Umbilical cord (tissue), 2 donors: ENCODE measurements around the gene CLEC9A. TPM values are rescaled to one million over a fixed set of nuclear protein-coding genes. Genes with fewer than 3 reads are reported as not detected.
"Not testable (repeated sequence)": the region's sequence is repeated elsewhere in the genome, so short reads cannot be mapped to it uniquely, and the experiment has no call there.

Source experiments
- DNase-seq: peaks from one replicate; pipeline ENCODE4 v3.0.0-alpha.2; 2015; ENCODE audit warnings: low spot score
- total RNA-seq: library from RNA; depleted of rRNA; stranded (reverse); fragments of >200 nt; gene quantifications from one replicate; pipeline ENCODE4 v1.2.3, GENCODE V29; 2014; ENCODE audit warnings: low replicate concordance; ENCODE audit not compliant: insufficient read depth

Gene CLEC9A
- total RNA-seq: 36.4 TPM

GRCh38 chr12:10030446-10030845, at the start of gene CLEC9A:
CLEC9A (plus strand) TSS chr12:10030682; CDS start chr12:10052688, 22,006 bp downstream.
- DNase-seq: no peak

- no peak for DNase-seq
These were observed 38.6 kb upstream of the CLEC9A start for GRCh38 chr12:9991876-9992275.

GRCh38 chr12:9992296-9992695, 38.2 kb upstream of the CLEC9A start:
- no peak for DNase-seq

GRCh38 chr12:9999016-9999415, 31.5 kb upstream of the CLEC9A start, which contains the start of gene CLEC1B:
CLEC1B (minus strand) TSS chr12:9999121; CDS start chr12:9999100, 21 bp downstream.
- no peak for DNase-seq

- peak; percentile 85 for DNase-seq
These were observed 29.2 kb upstream of the CLEC9A start for GRCh38 chr12:10001171-10001776.

GRCh38 chr12:10012630-10013330, 17.7 kb upstream of the CLEC9A start:
- DNase-seq: no peak

GRCh38 chr12:10015450-10015849, 15.0 kb upstream of the CLEC9A start:
- no peak for DNase-seq

GRCh38 chr12:10016881-10017280, 13.6 kb upstream of the CLEC9A start:
- no peak for DNase-seq

GRCh38 chr12:10018386-10018785, 12.1 kb upstream of the CLEC9A start:
- DNase-seq: no peak

- no peak for DNase-seq
These were observed 9.1 kb upstream of the CLEC9A start for GRCh38 chr12:10021342-10021741.

- DNase-seq: no peak
These were observed 5.2 kb upstream of the CLEC9A start for GRCh38 chr12:10025236-10025635.

GRCh38 chr12:10026666-10027065, 3.8 kb upstream of the CLEC9A start:
- DNase-seq: not testable (repeated sequence)

- no peak for DNase-seq
These were observed 3.2 kb upstream of the CLEC9A start for GRCh38 chr12:10027311-10027710.

- no peak for DNase-seq
These were observed 2.8 kb upstream of the CLEC9A start for GRCh38 chr12:10027721-10028120.

GRCh38 chr12:10031321-10031720, 839 bp downstream of the CLEC9A start:
- DNase-seq: no peak

GRCh38 chr12:10031771-10032175, 1.3 kb downstream of the CLEC9A start:
- DNase-seq: peak; percentile 18

- DNase-seq: peak; percentile 27
These were observed 3.5 kb downstream of the CLEC9A start for GRCh38 chr12:10033783-10034545.

GRCh38 chr12:10042167-10042566, 11.7 kb downstream of the CLEC9A start:
- DNase-seq: no peak

GRCh38 chr12:10048526-10048925, 18.0 kb downstream of the CLEC9A start:
- DNase-seq: no peak

GRCh38 chr12:10052193-10052913, 21.9 kb downstream of the CLEC9A start:
- DNase-seq: no peak

- no peak for DNase-seq
These were observed 27.9 kb downstream of the CLEC9A start for GRCh38 chr12:10058387-10058786.

GRCh38 chr12:10065241-10065640, 34.8 kb downstream of the CLEC9A start:
- DNase-seq: no peak
